ENCODE measurements around the gene MYOZ2.

MYOZ2 gene

GRCh38 chr4:119135721-119136121, at the start of gene MYOZ2:
Gene MYOZ2, plus strand, starts transcription at chr4:119135832. Its CDS starts 694 bp downstream, at chr4:119136526.
- peak; percentile 17 for DNase-seq (ENCODE audit: low spot score)

GRCh38 chr4:119087121-119087520, 48.5 kb upstream of the MYOZ2 start:
- DNase-seq (ENCODE audit: low spot score), result peak; percentile 20

- DNase-seq (ENCODE audit: low spot score), result no peak
Observed at GRCh38 chr4:119087656-119088055, 48.0 kb upstream of the MYOZ2 start.

- no peak for DNase-seq (ENCODE audit: low spot score)
Observed at GRCh38 chr4:119093042-119093827, 42.4 kb upstream of the MYOZ2 start.

GRCh38 chr4:119097282-119097900, 38.2 kb upstream of the MYOZ2 start:
- DNase-seq (ENCODE audit: low spot score), result no peak

GRCh38 chr4:119098306-119098705, 37.3 kb upstream of the MYOZ2 start:
- DNase-seq (ENCODE audit: low spot score), result no peak

- peak; percentile 24 for DNase-seq (ENCODE audit: low spot score)
Observed at GRCh38 chr4:119099227-119099810, 36.3 kb upstream of the MYOZ2 start.

- no peak for DNase-seq (ENCODE audit: low spot score)
Observed at GRCh38 chr4:119100655-119101054, 35.0 kb upstream of the MYOZ2 start.

- peak; percentile 82 for DNase-seq (ENCODE audit: low spot score)
Observed at GRCh38 chr4:119103263-119103662, 32.4 kb upstream of the MYOZ2 start.

GRCh38 chr4:119104644-119105273, 30.9 kb upstream of the MYOZ2 start:
- no peak for DNase-seq (ENCODE audit: low spot score)

GRCh38 chr4:119105605-119106004, 30.0 kb upstream of the MYOZ2 start:
- DNase-seq (ENCODE audit: low spot score), result no peak

GRCh38 chr4:119106036-119107000, 29.3 kb upstream of the MYOZ2 start:
- DNase-seq (ENCODE audit: low spot score), result peak; percentile 41

GRCh38 chr4:119110121-119110520, 25.5 kb upstream of the MYOZ2 start:
- DNase-seq (ENCODE audit: low spot score), result no peak

GRCh38 chr4:119111296-119111695, 24.3 kb upstream of the MYOZ2 start:
- DNase-seq (ENCODE audit: low spot score), result no peak

GRCh38 chr4:119113033-119113655, 22.5 kb upstream of the MYOZ2 start:
- DNase-seq (ENCODE audit: low spot score), result peak; percentile 76

- no peak for DNase-seq (ENCODE audit: low spot score)
Observed at GRCh38 chr4:119116021-119116420, 19.6 kb upstream of the MYOZ2 start.

GRCh38 chr4:119116925-119117900, 18.4 kb upstream of the MYOZ2 start:
- DNase-seq (ENCODE audit: low spot score), result peak; percentile 29

- DNase-seq (ENCODE audit: low spot score), result no peak
Observed at GRCh38 chr4:119118397-119118796, 17.2 kb upstream of the MYOZ2 start.

GRCh38 chr4:119124352-119124751, 11.3 kb upstream of the MYOZ2 start:
- no peak for DNase-seq (ENCODE audit: low spot score)

- DNase-seq (ENCODE audit: low spot score), result no peak
Observed at GRCh38 chr4:119125931-119126330, 9.7 kb upstream of the MYOZ2 start.

Measured in AG20443 (cell line).